ENCODE results near the gene CC2D1A.
"Not testable (repeated sequence)": the region's sequence is repeated elsewhere in the genome, so short reads cannot be mapped to it uniquely, and the experiment has no call there.

The CC2D1A gene

DNA sequence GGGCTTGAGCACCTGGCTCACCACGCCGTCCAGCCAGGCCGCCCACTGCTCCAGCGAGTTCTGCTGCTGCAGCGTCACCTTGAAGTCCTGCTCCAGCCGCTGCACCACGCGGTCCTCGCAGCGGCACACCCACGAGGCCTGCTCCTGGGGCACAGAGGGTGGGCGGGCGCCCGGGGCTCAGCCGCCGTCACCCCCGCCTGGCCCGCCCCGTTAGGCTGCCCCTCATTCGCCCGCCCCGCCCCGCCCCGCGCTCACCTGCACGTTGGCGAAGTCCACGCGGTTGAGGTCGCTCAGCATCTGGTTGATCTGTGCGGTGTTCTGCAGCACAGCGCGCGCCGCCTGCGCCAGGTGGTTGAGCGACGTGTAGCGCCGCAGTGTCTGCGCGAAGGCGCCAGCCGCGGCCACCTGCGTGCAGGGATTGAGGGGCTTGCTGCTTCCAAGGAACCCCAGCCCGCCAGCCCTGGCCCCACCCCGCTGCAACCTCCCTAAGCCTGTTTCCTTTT, 57.7 kb downstream of the CC2D1A start:
- DNase-seq: no peak

DNA sequence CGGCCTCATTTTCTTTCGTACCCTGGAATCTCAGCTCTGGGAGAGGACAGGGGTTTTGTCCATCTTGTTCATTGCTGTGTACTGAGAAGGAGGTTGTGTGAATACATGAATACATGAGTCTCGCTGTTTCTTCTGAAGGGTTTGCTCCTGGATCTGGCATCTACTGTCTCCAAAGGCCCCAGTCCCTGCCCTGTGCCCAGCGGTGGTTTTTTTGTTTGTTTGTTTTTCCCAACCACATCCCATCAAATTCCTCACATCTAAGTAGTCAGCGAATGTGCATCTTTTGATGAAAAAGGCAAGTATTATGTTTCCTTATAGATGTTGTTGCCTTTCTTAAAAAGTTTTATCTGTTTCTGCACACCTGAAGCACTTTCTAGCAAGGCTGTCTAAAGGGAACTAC, 58.8 kb downstream of the CC2D1A start:
- no peak for DNase-seq

DNA sequence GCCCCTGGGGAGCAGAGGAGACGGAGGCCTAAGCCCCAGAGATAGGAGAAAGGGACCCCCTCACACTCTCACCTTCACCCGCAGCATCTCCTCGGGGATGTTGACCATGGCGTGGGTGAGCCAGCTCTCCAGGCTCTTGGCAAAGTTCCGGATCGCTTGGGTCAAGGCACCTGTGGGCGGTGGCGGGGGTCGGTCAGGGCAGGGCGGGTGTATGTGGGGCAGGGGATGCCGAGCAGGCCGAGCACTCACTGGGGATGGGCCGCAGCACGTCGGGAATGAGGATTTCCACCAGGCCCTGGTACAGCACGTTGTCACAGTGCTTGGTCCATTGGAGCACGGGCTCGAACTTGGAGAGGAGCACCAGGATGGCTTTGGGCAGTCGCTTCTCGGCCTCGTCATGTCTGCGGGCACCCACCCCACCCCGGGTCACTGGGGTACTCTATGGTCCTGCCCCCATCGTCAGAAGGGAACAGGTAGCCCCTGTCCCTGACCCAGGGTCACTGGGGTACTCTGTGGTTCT, 59.4 kb downstream of the CC2D1A start:
- DNase-seq: no peak

DNA sequence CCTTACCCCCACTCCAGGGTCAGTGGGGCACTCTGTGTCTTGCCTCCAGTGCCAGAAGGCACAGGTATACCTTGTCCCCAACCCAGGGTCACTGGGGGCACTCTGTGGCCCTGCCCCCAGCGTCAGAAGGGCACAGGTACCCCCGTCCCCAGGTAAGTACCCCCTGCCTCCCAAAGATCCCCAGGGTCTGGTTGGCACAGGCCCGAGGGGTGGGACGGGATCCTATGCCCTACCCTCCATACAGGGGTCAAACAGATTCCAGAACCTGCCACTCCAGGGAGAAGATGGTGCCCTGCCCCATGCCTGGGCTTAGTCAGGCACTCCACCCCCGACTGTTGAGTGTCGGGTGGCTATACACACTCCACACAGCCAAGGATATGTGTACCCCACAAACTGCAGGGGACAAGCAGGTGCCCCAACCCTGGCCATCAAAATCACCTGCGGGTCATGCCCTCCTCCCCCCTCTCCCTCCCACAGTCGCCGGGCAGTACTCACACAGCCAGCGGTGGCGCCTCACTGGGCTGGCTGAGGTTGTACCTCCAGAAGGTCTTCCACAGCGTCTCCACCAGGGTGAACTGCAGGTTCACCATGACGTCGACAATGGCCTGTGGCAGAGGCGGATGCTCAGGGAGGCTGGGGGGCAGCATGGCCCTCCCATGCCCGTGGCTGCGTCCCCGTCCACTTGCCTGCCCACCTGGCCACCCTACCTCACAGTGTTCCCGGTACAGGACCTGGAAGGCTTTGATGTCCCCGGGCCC, 60.1 kb downstream of the CC2D1A start:
- no peak for DNase-seq

DNA sequence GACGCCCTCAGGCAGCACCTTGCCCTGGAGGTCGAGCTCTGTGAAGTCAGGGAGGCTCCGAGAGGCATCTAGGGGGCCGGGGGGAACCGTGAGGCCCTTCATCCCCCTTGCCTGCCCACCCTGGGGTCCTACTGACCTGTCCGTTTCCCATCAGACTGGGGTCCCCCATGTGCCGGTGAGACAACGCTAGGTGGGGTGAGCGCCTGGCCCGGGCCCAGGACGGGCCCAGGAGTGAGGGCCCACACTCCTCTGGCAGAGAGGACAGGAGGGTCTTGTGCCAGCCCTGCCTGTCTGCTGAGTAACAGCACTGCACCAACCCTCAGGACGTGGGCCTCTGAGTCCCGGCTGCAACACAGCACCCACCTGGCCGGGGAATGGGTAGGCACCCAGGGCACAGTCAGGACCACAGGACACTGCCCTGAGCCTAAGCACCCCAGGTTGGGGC, 60.7 kb downstream of the CC2D1A start:
- DNase-seq: no peak

DNA sequence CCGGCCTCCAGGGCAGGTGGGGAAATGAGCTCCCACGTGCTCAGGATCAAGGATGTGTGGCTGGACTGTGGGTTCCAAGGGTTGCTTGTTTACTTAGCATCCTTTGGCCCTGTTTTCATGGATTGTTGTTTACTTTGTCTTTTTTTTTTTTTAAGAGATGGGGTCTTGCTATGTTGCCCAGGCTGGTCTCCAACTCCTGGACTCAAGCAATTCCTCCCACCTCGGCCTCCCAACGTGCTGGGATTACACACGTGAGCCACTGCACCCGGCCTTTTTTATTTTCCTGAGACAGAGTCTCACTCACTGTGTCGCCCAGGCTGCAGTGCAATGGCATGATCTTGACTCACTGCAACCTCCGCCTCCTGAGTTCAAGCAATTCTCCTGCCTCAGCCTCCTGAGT, 61.2 kb downstream of the CC2D1A start:
- DNase-seq: not testable (repeated sequence)

DNA sequence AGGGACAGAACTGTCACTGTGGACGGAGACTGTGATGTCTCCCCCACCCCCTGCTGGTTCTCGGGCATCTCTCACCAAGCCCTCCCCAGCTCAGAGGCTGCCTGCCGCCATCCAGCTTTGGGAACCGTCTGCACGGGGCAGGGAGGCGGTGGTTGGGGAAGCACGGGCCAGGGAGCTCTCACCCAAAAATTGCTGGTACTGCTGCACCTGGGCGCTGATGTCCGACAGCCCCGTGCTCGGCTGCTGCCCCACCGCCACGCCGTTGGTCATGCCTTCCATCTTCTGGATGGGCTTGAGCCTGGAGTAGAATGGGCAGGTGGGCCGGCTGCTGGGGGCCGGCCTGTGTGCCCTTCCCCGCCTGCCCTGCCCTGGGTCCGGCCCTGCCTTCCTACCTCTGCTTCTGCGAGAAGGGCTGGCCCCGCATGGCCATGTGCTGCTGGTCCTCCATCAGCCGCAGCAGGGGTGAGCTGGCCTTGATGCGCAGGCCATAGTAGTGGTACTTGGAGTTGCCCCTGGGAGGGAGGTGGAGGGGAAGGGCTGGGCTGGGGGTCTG, 62.5 kb downstream of the CC2D1A start:
- no peak for DNase-seq

DNA sequence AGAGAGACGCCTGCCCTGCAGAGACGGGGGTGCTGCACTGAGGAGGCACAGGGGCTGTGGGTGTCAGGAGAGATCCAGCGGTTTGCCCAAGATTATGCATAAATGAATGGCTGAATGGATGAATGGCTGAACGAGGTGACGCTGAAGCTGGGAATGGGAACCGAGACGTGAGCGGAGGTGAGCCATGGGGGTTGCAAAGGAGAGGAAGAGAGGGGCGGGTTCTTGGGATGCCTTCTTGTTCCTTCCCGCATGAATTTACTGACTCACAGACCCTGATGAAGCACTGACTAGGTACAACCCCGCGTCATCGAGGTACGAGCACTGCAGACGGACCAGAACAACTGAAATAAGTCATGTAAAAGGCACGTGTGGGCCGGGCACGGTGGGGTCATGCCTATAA, 63.0 kb downstream of the CC2D1A start:
- DNase-seq: no peak

DNA sequence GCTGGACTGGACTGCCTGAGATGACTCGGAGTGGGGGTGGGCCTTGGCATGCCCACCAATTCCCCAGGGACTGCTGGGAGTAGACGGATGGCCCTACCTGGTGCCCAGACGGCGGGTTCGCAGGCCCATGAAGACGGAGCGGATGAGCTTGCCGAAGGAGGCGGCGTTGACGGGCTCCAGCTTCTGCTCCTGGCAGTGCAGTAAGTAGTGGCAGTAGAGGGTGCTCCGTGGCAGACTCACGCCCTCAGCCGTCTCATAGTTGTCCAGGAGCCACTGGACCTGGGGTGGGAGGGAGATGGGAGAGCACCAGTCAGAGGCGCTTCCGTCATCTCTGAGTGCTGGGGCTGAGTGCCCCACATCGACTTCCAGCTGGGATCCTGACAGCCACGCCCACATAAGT, 63.9 kb downstream of the CC2D1A start:
- no peak for DNase-seq

DNA sequence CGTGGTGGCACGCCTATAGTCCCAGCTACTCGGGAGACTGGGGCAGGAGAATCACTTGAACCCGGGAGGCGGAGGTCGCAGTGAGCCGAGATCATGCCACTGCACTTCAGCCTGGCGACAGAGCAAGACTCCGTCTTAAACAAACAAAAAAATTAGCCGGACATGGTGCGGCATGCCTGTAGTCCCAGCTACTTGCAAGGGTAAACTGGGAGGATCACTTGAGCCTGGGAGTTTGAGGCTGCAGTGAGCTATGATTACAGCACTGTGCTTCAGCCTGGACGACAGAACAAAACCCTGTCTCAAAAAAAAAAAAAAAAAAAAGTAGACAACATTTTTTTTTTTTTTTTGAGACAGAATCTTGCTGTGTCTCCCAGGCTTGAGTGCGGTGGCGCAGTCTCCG, 65.9 kb downstream of the CC2D1A start:
- DNase-seq: not testable (repeated sequence)

DNA sequence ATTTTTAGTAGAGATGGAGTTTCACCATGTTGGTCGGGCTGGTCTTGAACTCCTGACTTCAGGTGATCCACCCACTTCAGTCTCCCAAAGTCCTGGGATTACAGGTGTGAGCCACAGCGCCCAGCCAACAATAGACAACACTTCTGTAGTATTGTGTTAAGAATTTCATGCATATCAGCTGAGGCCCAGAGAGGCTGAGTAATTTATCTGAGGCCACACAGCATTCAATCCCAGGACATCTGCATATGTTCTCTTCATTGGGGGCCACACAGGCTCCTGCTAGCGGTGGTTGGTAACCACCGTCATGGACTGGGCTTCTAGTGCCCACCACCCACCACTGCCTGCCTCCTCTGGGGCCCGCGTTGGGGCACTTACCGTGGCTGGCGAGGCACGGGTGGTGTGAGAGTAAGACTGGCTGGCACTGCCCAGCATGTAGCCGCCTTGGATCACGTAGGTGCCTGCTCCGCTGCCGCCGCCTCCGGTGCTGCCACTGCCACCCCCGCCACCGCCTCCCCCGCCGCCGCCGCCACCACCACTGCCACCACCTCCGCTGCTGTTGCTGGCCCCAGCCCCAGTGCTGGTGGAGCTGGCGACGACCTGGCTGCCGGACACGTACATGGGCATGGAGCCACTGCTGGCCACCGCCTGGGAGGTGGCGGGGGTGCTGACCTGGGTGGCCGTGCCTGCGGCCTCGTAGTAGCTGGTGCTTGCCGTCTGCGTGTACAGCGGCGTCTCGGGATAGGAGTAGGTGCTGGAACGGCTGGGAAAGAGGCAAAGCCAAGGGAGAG, 66.6 kb downstream of the CC2D1A start:
- no peak for DNase-seq

DNA sequence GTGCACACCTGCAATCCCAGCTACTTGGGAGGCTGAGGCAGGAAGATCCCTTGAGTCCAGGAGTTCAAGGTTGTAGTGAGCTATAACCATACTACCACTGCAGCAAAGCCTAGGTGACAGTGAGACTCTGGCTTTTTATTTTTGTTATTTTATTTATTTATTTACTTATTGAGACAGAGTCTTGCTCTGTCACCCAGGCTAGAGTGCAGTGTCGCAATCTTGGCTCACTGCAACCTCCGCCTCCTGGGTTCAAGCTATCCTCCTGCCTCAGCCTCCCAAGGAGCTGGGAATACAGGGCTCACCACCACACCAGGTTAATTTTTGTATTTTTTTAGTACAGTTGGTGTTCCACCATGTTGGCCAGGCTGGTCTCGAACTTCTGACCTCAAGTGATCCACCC, 67.5 kb downstream of the CC2D1A start:
- not testable (repeated sequence) for DNase-seq

DNA sequence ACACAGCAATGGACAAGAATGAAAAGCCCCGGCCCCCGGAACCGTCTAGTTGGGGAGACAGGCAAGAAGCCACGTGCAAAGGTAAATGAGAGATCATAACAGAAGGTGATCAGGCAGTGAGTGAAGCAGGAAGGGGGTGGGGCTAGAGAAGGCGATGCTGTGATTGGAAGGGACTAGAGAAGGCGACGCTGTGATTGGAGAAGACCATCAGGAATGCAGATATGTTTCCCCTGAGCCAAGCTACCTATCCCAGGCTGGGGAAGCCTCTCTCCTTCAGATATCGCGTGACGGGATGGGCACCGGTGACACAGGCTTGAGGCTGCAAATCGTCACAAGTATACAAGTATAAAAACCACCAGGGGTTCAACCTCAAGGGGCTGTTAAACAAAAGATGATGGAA, 68.1 kb downstream of the CC2D1A start:
- DNase-seq: no peak

DNA sequence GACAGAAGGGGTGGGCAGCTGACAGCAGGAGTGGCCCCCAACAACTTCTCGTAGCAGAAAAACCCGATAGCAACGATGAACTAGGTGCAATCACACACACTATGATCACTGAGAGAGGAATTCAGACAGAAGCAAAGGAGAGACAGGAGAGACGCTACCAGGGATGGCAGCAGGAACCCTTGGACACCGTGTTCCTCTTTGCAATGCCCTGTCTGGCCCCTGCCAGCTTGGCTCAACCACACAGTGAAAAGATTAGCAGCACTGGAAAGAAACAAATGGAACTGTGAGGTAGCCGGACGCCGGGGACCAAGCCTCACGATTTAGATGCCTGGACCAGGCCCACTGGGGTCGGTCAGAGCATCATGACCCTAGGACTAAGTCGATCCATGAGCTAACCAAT, 69.9 kb downstream of the CC2D1A start:
- no peak for DNase-seq

DNA sequence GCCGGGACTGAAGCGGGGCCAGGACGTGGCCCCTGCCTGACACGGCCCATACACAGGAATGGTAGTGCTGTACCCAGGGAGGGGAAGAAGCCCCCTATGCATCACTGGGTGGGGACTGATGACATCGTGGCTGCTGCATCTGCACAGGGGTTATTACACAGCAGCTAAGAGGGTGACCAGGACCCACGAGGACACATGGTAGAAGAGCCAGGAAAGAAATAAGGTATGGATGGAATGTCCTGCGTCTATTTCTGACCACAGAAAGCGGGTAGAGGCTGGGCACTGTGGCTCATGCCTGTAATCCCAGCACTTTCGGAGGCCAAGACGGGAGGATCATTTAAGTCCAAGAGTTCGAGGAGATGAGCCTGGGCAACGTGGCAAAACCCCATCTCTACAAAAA, 70.4 kb downstream of the CC2D1A start:
- DNase-seq: no peak

DNA sequence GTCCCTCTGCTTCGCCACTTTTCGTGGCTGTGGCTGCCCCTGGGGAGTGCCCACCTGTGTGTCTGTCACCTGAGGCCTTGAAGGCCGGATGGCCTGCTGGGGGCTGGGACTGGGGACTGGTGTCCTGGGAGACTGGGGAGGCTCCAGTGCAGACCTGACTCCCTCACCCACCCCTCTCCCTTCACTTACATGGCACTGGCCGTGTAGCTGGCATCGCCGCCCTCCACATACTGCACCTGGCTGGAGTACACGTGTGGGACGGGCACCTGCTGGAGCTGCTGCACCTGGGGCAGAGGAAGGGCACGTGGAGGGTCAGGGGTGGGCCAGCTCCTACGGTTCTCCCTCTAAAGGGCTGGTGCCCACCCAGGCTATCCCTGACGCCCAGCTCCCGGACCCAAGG, 71.8 kb downstream of the CC2D1A start:
- no peak for DNase-seq

DNA sequence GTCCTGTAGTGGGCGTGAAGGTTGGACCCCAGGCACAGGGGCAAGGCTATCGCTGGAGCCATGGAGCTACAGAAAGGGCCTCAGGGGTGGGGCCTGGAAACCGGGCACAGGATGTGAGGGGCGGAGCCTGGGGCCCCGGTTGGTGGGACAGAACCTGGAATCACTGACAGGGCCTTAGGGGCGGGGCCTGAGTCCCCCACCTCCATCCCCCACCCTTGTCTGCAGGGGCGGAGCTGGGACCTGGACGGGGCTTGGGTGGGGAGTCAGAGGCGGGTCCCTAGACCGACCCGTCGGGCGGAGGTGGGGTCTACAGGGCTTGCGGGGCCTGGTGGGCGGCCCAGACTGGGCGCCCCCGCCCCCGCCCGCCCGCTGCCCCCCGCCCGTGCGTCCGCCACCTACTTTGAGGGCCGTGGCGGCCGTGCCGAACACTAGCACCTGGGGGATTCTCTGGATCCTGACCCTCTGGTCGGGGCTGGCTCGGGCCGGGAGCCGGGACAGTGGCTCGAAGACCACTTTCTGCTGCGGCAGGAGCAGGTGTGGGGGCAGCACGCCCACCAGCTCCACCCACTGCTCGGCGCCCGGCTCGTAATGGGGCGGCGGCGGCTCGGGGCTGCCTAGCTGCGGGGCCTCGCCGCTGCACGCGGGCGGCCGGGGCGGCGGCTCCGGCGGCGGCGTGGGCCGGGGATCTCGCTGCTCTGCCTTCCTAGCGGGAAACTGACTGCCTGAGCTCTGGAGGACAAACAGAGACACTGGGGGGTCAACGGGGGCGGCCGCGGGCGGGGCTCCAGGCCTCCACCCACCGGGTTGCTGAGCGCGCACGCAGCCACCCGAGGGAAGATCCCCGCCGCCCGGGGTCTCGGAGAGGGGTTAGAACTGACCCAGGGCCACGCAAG, 72.6 kb downstream of the CC2D1A start:
- no peak for DNase-seq

DNA sequence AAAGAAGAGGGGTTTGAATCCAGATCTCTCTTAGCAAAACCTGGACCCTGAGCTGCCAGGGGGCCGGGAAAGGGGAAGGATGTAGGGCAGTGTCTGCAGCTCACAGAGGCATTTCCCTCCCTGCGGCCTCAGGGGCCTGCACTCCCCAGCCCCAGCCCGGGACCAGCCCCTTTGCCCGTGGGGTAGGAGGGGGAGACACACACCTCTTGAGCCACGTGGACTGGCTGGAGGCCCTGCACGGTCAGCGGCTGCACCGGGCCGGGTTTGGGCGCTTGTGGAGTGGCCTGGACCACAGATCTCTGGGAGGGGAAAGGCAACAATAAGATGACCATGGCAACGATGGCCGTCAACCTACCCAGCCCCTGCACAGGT, 73.2 kb downstream of the CC2D1A start:
- DNase-seq: no peak

DNA sequence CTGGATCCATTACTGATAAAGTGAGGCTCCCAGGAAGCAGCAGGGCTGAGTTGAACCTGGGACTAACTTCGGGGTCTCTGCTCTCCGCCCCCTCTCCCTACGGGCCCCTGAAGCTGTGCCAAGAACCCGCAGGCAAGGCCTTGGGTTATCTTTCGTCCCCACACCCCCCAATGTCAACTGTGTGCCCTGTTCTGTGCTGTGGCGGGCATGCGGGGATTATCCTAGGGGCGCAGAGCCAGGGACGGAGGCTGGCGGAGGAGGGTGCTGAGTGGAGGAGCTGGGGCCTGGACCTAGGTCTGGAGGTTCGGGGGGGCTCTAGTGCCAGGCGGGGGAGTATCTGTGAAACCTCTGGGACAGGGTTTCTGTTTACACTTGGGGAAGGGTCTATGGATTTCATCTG, 73.7 kb downstream of the CC2D1A start:
- DNase-seq: no peak

DNA sequence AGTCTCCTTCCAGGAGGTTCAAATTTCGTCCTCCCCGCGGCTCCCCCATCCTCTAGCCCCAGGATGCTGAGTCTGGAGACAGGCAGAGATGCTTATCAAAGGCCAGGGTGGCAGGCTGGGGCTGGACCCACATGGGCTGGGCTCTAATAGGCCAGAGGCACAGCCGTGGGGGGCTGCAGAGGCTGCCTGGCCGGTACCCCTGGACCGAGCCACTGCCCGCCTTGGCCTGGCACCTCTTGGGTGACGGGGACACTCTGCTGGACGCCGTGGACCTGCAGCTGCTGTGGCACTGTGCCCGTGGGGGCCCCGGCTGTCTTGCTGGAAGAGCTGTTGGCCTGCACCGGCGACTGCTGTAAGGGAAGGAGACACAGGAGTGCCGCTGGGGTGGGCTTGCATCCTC, 74.3 kb downstream of the CC2D1A start:
- DNase-seq: no peak

Measured in SHP77 (cell line).